Stimulated activated CD4-positive, alpha-beta T cell treated with anti-CD3 and anti-CD28 coated beads, Interleukin-4, amount 100 ng/mL, for 48 hours (primary cell): ENCODE results near the gene SRCIN1.

ENCODE experiments used
- DNase-seq, 2 donors: peaks; one replicate each; pipeline ENCODE4 v3.0.0-alpha.2; 2020; ENCODE audit warnings: low read depth in 2 of 2

SRCIN1 gene

DNA sequence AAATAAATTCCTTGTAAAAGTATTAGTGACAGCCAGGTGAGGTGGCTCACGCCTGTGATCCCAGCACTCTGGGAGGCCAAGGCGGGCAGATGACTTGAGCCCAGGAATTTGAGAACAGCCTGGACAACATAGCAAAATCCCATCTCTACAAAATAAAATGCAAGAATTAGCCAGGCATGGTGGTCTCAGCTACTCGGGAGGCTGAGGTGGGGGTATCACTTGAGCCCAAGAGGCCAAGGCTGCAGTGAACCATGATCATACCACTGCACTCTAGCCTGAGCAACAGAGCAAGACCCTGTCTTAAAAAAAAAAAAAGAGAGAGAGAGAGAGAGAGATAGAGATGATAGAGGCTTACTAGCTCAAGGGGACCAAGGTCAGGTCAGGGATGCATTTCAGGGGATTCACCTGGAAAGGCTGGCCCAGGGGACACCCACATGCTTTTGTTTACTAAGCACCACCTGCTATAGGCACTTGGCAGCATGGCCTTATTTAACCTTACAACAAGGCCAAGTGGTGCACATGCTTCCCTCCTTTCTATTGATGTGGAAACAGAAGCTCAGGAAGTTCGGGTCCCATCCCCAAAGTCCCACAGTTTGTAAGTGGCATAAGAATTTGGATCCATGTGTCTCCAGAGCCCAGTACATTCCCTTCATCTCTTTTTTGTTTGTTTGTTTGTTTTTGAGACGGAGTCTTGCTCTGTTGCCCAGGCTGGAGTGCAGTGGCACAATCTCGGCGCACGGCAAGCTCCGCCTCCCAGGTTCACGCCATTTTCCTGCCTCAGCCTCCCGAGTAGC lies 12.4 kb upstream of the SRCIN1 start:
- DNase-seq = no peak

DNA sequence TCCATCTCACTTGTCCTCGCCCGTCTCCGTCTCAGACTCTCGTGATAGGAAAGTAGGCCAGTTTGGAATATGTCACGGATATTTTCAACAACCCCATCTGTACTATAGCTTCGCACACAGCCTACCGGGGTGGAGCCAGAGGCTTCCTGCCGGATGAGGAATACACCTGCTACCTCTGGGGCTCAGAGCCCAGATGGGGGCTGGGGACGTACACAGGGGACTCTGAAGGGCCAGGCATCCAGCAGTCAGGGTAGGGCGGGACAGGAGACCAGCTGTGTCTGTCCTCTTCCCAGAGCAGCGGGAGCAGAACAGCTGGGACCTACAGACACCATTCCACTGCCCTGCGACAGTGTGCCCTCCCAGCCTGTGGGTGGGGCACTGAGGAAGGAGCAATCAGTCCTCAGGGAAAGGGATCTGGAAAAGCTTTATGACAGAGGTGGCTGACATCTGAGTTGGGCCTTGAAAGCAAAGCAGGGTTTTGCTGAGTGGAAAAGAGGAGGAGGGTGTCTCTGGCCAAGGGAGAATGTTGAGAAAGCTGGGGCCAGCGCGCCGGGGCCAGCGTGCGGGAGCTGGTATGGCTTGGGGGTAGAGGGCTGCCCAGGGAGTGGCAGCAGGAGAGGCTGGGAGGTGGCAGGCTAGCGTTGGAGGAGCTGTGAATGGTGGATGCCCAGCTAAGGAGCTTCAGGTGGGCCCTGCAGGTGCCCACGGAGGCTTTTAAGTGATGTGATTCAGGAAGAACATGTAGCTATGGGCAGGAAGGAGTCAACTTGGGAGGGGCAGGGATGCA lies 11.5 kb upstream of the SRCIN1 start:
- no peak for DNase-seq

DNA sequence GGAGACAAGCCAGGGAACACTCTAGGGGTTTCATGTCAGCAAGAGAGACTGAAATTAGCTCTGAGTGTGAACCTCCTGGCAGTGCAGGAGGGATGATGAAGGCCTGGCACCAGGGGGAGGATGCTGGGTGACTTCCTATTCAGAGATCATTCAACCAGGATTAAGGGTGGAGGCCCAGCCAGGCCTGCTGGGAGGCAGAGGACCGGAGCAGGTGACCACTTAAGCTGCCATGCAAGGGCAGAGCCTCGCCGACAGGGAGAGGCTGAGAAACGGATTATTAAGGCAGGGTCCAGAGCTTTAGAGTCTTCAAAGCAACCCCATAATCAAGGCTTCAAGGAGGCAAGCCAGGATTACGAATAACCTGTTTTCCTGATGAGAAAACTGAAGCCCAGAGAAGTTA lies 10.6 kb upstream of the SRCIN1 start:
- no peak for DNase-seq

DNA sequence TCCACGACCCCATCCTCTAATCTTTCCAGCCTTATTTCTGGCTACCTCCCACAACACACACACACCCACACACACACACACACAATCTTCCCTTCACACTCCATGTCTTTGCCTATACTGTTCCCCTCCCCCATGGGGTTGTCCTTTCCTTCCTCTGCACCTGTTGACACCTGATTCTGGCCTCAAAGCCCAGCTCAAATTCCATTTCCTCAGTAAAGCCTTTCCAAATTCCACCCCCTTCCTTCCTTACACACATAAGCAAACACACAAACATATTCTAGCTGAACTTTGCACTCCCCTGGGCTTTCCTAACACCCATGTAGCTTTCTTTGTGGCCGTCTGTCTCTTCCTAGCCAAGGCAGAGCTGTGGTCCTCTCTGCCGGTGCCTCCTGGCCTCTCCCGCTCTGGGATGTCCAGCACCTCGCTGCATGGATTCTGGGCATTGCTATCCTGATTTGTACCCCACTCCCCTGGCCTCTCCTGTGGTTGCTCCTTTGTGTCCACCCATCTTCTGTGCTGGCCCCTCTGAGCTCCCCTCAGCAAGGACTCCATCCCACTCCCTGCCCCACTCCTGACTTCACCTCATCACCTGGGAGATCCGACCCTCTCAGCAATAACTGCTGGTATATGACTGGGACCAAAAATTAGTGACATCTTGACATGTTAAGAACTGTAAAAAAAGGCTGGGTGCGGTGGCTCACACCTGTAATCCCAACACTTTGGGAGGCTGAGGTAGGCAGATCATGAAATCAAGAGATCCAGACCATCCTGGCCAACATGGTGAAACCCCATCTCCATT lies 8.4 kb upstream of the SRCIN1 start:
- DNase-seq = no peak

DNA sequence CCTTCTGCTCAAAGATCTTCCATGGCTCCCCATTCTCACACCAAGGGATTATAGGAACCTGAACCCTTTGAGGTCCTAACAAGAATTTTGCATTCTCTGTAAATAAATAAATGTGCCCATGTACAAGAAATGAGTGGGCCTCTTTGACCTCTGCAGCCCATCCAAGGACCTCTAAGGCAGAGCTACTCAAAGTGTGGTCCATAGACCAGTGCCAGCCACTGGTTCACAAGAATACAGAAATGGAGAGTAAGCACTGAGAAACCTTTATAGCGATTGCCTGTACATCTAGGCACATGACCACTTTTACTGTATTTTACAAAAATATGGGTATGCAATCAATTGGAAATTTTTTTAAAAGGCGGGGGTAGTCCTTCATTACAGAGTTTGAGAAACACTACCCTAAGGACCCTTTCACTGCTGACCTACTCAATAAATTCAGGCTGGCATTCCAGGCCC lies 7.8 kb upstream of the SRCIN1 start:
- no peak for DNase-seq

DNA sequence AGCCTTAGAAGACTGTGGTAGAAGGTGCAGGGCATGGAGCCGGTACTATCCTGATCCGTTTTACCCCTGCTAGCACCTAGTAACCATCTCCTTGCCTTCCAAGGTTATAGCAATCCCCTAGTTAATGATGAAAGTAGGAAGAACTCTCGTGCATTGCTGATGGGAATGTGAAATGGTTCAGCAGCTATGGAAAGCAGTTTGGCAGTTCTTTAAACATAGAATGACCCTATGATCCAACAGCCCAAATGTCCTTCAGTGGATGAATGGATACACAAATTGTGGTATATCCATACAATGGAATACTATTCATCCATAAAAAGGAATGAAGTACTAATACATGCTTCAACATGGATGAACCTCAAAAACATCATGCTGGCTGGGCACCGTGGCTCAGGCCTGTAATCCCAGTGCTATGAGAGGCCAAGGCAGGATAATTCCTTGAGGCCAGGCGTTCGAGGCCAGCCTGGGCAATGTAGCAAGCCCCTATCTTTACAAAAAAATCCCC lies 6.2 kb upstream of the SRCIN1 start:
- DNase-seq = no peak

DNA sequence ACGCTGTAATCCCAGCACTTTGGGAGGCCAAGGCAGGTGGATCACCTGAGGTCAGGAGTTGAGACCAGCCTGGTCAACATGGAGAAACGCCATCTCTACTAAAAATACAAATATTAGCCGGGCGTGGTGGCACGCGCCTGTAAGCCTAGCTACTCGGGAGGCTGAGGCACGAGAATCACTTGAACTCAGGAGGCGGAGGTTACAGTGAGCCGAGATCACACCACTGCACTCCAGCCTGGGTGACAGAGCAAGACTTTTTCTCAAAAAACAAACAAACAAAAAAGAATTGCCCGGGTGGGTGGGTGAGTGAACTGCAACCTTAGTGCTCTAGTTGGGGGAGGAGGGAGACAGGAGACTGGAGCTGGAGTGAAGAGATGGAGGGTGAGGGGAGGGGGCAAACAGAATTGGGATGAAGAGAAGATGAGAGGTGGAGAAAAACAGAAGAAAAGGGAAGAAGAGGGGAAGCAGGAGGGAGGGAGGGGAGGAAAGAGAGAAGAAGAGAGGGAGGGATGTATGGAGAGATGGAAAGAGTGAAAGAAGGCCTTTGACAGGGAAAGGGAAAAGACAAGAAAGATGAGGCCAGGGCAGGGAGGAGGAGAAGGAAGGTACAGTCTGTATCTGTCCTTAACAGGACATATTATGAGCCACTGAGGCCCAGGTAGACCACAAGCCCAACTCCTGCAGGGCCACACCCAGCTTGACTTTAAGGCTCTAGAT lies 5.5 kb upstream of the SRCIN1 start:
- no peak for DNase-seq

DNA sequence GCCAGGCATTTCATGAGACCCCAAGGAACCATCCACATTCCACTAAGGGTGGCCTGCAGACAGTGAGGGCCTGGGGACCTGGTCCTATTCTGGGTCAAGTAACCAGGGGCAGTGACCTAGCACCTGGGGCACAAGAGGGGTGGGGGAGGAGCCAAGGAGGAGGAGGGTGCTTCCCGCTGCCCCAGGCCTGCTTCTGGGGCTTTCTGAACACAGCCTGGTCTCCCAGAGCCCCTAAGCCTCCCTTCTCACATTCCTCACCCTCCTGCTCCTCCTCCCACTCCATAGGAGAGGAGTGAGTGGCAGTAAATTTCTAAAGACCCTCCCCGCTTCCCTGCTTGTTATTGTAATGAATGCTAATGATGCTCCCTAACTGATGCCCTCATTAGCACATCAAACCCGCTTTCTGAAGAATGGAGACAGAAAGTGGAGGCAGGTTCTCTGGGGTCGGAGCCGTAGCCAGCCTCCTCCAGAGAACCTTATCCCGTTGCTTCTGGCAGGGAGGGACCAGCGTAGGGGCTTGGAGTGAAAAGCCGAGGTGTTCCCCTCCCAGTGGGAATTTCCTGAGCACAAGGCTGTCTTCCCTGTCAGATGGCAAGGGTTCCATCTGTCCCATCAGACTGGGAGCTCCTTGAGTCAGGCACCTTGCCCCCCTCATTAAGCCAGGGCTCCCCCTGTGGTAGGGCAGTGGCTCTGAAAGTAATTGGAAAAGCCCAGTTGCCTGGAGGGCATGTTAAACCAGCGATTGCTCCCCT lies 3.7 kb upstream of the SRCIN1 start:
- DNase-seq = no peak

DNA sequence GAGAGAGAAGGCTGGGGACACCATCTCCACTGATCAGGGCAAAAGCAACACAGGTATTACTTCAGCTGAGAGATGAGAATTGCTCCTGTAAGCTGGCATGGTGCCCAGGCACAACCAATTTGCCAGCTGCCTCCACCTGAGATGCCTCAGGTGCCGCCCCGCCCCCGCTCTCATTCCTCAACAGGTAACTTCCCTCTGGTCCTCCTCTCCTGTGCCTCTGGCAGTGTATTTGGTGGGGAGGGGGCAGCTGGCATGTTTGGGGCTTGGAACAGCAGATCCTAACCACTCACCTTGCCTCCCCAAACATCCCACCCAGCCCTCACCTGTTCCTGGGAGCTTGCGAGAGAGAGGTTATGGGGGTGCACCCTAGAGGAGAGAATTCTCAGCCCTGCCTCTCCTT lies 2.9 kb upstream of the SRCIN1 start:
- DNase-seq = no peak

DNA sequence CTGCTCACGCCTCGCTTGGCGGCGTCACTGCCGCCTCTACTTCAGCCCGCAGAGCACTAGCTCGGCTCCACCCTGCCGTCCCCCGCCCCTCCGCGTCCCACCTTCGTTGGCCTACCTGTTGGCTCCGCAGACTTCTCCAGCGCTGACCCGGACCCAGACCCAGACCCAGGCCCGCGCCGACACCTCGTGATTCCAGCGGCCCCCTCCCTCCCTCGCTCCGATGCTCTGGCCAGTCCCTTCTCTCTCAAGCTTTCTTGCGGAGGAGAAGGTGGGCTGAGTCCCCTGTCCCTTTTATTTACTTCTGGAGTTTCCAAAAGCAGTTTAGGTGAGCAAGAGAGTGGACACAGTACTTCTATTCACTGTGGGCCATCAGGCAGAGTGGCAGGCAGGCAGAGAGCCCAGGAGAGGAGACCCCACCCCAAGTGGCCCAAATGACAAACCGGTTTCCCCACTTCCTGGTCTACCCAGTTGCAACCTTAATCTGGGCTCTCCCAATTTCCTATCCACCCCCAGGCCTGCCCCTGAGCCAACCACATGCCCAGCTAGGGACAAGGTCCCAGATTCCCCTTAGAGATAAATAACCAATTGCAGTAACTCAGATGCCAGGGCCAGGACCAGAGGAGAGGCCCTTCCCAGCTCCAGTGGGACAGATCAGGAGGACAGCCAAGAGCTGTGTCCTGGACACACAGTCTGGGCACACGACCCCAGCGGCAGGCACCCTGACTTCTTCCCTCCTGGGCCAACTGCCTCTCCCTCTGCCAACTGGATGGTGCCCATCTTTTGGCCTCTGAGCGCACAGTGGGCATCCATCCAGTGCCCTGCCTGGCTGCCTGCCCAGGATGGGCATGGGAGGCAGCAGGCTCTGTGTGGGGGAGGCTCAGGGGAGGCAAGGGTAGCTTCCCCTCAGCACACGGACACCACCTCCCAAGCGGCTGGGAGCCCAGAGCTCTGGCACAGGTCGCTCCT lies 1.2 kb upstream of the SRCIN1 start:
- no peak for DNase-seq

DNA sequence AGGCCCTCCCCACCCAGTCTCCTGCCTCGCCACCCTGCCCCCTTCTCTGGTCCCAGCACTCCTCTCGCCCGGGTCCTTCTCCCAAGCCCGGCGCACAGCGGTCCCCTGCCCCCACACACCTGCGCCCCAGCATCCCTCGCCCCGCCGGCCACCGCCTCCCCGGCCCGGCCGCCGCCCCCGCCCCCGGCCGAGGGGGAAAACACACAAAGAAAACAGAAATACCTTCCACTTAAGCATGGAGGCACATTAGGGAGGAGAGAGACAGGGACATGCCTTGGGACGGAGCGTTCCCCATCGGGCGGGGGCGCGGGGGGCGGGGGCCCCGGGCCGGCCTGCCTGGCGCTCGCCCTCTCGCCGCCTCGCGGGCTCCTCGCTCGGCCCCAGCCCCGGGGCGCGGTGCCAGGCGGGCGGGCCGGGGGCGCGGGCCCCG lies 326 bp downstream of the SRCIN1 start:
- no peak for DNase-seq

DNA sequence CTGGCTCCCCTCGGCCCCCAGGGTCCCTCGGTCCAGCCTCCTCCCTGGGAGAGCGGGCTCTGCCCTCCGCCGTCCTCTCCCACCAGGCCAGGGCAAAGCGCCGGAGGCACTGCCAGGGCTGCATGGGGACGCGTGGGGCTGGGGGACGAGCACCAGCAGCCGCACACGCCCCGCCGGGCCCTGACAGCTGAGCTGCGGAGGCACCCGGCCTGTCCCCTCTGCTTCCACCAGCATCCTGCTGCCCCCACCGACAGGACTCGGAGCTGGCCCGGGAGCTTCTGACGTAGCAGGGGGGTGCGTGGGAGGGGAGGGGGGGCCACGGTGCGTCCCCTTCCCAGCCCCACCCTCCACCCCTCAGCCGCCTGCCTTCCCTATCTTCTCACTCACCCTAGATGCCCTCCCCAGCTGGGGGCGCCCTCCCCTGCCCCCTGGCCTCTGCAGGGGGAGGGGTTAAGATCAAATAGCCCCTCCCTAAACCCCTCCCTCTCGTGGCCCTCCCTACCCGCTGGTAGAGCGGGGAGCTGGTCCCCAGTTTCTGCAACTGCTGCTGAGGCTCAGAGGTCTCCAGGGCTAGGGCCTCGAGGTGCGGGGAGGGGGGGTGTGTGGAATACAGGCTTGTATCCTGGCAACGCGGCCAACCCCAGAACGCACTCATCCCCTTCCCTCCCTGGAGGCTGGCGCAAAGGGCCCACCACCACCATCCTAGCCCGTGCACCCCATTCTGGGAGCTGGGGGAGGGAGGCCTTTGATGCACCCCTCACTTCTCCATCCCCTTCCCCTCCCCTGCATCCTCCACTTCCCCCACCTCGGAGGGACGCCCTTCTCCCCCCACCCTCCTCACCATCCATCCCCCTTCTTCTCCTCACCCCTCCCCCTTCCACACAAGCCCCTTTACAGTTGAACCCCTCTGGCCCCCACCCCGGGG lies 1.0 kb downstream of the SRCIN1 start:
- DNase-seq = peak; percentile 11 to 27

DNA sequence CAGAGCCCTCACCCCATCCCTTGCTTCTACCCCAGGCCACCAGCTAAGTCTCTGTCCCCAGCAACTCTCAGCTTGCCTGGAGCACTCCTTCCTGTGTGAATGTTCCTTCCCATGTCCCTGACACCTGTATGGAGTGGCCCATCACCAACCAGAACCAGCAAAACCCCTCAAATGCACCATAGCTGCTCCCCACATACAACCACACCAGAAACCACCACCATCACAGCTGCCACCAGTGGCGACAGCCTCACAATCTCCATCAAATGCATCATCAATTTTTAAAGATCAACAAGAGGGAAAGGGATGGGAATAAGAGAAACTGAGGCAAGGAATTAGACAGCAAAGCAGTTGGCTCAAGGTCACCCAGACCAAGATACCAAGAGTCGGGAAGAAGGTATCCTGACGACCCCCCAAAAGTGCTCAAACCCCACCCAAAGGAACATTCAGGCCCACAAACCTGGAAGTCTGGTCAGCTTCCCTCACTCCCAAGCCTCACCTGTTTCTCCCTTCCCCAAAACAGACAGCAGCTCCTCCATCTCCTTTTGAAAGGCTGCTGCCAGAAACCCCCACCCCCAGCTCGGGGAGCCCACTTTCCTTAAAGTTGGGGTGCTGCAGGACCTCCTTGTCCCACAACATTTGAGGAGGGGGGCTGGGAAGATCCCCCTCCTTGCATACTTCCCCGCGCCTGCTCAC lies 1.8 kb downstream of the SRCIN1 start:
- no peak for DNase-seq

DNA sequence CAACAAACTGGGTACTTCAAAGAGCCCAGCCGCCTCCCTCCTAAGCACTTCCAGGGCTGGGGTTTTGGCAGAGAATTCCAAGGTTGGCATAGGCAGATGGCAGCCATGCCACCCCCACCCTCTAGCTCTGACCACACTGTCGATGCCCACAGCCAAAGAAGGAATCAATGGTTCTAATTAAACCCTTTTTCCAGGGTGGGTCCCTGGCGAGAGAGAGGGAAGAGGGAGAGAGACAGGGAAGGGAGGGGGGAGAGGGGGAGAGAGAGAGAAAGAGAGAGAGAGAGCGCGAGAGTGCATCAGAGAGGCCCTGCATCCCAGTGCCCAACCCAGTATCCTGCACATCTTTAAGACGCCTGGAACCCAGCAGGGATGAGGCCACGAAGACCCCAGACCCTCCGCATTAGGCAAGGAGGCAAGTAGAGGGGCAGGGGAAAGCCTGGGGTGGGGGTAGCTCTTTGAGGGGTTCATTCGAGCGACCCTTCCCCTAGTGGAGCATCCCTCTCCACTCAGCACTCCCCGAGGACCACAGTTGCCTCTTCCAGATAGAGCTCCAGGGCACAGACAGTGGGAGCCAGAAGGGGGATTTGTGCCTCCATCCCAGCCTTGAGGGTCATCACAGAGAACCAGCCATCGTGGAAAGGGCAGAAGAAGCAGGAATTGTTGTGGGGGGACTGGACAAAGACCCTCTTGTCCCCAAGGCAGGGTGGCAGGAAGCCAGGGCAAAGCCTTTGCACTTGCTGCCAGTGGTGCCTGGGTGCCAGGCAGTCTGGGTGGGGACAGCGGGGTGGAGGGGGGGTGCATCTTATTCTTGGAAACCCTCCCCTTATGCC lies 2.6 kb downstream of the SRCIN1 start:
- DNase-seq = no peak

DNA sequence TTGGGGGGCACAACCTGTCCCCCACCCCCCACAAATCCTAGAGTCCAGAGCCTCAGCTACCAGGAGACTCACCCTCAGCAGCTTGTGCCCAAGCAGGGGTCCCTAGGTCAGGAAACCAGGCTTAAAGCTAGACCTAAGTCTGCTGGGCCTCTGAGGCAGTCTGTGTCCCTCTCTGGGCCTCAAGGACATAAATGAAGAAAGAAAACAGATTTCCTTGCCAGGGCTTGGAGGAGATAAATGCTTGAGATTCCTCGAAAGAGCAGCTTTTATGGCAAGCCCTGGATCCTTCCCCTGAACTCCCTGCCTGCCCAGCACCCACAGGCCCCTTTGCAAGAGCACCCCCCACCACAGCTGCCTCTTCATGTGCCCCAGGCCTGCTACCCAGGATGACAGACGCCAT lies 3.3 kb downstream of the SRCIN1 start:
- DNase-seq = no peak

DNA sequence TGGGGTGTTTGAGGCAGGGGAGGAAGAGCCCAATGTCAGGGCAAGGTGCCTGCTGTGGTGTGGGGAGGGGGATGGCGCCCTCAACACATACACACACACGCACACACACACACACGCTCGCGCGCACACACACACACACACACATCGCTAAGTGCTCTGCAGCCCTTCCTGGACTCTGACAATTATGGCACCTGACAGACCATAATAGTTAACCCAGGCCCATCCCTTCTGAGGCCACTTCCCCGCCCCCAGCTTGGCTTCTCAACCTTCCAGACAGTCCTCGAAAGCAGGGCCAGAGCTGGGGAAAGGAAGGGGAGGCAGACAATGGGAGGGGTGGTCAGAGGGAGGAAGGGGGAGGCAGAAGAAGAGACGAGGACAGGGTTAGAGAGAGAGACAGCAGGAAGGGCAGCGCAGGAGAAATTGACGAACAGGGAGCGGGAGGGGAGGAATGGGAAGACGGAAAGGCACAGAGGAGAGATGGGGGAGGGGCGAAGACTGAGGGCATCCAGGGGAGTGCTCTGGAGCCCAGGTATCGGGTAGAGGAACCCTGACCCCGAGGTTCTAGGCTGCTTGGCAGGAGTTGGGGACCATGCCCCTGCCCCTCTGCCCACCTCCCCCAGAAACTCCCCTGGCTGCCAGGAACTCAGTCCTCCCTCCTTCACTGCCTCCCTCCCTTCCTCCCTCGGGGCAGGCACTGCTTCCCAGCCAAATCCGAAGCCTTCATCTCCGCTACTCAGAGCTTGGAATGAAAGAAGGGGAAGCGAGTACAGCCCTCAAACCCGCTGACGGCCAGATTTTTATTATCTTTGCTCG lies 4.0 kb downstream of the SRCIN1 start:
- no peak for DNase-seq
